GM12873 (cell line): ENCODE results near the gene CNOT4.

Experiments used
- TF ChIP-seq, protein P1 (sequence below): IDR thresholded peaks from 2 replicates; pipeline ENCODE4 v1.5.1; 2012; ENCODE audit warnings: low read depth, mild to moderate bottlenecking, moderate library complexity, low read length, control low read depth; ENCODE audit not compliant: insufficient read depth; ENCODE audit errors: missing control alignments

The CNOT4 gene

DNA sequence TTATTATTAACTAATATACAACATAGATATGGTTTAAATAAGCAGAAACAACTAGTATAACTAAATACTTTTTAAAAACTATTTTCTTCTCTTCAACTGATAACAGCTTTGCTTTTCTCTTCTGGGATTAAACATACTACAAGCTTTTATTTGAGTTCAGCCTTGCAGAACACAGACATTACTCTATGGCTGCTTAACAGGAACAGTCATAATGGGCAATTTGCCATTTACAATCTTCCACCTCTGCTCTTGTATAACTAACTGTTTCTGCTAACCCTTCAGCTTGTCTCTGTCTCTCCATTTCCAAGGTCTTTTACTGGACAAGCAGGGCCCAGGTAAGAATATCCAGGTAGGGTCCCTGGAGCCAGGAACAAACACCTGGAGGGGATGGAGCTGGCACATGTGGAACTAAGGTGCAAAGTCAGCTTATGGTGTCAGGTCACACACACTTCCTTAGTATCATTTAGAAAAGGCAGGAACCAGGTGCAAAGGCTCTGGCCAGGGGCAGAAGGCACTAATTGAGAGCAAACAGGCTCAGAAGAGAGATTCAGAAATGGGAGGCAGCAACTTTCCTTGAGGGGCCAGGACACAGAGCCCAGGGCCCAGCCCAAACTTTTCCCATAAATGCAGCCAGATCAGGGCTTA, 183.1 kb downstream of the CNOT4 start:
- TF ChIP-seq, protein P1, sequence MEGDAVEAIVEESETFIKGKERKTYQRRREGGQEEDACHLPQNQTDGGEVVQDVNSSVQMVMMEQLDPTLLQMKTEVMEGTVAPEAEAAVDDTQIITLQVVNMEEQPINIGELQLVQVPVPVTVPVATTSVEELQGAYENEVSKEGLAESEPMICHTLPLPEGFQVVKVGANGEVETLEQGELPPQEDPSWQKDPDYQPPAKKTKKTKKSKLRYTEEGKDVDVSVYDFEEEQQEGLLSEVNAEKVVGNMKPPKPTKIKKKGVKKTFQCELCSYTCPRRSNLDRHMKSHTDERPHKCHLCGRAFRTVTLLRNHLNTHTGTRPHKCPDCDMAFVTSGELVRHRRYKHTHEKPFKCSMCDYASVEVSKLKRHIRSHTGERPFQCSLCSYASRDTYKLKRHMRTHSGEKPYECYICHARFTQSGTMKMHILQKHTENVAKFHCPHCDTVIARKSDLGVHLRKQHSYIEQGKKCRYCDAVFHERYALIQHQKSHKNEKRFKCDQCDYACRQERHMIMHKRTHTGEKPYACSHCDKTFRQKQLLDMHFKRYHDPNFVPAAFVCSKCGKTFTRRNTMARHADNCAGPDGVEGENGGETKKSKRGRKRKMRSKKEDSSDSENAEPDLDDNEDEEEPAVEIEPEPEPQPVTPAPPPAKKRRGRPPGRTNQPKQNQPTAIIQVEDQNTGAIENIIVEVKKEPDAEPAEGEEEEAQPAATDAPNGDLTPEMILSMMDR, result no peak

DNA sequence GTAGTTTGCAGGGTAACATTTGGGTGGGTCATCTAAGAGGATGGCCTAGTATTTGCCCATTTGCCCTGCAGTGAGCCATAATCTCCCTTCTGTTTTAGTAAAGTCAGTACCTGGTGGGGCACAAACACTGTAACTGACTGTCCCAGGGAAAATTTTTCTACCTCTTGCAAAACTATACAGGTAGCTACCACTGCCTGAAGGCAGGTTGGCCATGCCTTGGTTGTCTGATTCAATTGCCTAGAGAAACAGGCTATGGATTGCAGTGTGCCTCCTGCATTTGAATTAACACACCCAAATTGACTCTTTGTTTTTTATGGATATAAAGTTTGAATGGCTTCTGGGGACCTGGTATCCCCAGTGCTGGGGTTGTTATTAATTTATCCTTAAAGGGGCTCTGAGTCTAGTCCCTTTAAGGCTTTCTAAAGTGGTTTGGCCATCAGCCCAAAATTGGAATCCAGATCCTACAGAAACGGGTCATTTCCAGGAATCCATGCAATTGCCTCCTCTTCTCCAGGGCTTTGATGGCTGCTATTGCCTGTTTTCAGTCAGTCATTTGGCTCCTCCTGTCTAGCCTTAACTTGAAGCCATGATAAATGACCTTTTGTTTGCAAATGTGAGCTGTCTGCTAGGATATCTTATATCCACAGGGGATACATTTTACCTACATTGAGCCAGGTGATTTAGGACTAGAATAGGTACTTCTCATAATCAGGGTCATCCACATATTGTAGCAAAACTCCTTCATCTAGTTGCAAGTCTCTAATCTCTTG, 187.1 kb downstream of the CNOT4 start:
- TF ChIP-seq, protein P1, result no peak

DNA sequence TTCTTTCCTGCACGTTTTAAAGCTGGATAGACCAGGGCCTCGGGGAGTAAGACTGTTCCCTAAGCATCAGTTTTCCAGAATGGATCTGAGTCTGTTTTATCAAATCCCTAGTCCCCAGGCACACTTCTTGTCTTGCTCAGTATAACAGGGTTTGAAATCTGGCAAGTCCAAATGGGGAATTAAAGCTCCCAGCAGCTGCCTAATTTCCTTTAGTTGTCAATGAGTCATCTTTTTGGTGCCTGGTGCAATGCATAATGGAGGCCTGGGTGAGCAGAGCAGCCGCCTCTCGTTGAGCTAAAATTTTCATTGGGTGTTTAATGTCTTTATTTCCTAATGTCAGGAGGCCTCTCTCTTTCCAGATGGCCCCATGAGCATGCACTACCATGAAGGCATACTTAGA, 188.3 kb downstream of the CNOT4 start:
- TF ChIP-seq, protein P1, result no peak

DNA sequence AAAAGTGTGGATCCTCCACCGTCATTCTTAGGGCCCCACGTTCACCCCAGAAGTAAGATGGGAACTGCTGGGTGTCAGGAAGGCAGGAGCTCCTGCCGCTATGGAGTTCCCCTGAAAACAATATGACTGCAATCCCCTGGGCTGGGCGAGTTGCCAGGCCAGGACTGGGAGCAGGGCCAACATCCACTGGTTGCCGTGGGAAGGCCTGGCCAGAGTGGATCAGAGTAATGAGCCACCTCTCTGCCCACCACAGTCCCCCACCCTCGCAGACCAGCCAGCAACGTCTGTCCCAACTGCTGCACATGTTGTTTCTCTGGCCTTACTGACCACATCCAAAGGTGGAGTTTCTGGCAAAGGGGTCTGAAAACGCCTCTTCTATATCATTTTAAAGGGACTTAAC, 189.6 kb downstream of the CNOT4 start:
- TF ChIP-seq, protein P1, result no peak

DNA sequence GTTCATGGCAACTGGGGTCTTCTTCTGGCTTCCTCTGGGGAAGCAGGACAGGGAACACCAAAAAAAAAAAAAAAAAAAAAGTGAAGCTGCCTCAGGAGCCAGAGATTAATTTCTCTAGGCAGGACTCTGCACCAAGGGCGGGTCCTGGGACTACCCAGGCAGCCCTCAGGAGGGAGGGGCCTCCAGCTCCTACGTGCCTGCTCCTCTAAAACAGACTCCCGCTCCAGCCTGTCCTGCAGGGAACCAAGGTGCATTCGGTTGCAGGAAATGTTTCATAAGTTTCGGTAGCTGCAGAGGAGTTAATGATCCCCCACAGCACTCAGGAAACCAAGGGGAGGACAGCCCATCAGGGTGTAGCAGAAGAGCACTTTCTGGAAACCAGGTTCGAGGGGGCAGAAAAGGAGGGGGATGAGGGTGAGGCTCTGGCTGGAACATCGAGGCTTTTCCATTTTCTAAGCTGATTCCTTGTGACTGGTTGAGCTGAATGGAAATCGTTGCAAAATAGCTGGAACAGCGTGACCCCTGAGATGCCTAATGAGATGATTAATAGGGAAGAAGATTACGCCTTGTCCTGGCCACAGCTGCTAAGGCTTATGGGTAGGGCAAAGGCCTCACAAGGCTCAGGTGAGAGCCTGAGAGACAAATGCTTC, 192.1 kb downstream of the CNOT4 start:
- TF ChIP-seq, protein P1, result no peak

DNA sequence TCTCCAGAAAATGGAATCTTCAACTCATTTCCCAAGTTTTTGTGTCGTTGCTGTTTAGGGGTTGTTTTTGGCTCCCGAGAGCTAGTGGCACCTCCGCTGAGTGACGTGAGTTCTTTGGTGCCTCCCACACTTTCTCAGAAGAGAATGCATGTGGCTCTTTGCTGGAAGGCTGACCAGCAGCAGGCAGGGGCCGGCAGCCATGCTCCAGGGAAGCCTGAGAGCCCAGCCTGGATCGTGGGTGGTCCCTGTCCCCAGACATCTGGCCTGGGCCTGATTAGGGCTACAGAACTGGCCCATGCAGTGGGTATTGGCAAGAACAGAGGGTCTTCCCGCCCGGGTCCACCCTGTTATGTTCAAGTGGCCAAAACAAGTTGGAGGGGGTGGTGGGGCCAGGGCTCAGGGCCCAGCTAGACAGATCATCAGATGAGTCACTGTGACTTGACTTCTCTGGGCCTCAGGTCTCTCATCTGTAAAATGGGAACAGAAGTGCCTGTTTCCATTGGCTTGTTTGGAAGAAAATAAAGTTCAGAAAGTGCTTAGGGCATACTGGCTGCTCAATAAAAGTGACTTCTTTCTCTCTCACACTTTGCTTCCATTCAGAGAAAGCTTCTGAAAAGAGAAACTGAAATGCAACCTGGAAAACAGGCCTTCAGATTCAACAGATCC, 193.1 kb downstream of the CNOT4 start:
- TF ChIP-seq, protein P1, result no peak

DNA sequence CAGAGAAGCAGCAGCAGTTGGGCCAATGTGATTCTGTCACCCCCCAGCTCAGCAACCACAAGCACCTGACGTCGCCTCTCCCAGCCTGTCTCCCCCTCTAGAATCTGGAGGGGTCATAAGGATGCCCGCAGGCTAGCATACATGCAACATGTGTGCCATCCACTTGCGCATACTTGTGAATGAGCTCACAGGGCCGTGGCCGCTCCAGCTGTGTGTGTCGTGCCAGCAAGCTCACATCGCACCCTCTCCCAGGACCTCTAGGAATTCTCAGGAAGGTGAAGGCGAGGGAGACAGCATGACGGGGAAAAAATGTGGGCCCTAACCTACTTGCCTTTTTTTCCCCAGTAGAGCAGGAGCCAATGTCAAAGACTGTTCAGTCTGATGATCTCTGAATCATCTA, 195.9 kb downstream of the CNOT4 start:
- TF ChIP-seq, protein P1, result no peak
